ENCODE results near the gene FBXL15.

Gene FBXL15

DNA sequence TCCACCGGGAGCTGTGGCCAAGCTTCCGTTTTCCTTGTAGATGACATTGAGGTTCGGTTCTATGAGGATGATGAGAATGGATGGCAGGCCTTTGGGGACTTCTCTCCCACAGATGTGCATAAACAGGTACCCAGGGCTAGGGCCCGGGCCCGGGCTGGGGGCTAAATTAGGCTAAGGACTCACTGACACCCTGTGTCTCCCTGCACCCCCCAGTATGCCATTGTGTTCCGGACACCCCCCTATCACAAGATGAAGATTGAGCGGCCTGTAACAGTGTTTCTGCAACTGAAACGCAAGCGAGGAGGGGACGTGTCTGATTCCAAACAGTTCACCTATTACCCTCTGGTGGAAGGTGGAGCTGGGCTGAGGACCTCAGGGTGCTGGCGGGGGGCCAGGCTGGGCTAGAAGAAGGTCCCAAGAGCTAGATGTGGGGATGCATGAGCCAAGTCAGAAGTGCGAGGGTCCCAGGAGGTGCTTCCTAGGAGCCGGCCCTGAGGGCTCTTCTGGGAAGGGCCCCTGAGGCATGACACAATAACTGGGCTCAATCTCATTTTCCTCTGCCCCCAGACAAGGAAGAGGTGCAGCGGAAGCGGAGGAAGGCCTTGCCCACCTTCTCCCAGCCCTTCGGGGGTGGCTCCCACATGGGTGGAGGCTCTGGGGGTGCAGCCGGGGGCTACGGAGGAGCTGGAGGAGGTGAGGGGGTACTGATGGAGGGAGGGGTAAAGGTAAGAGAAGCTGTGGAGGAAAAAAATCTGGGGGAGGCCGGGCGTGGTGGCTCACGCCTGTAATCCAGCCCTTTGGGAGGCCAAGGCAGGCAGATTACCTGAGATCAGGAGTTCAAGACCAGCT is 22.2 kb upstream of the FBXL15 start:
- DNase-seq: no peak

GRCh38 chr10:102399217-102400021 is 21.2 kb upstream of the FBXL15 start:
- peak; percentile 55 for DNase-seq

- no peak for DNase-seq
Observed at GRCh38 chr10:102400076-102400475, 20.6 kb upstream of the FBXL15 start.

GRCh38 chr10:102400598-102401341 is 19.9 kb upstream of the FBXL15 start:
- no peak for DNase-seq

GRCh38 chr10:102401342-102401654 is 19.3 kb upstream of the FBXL15 start:
- no peak for DNase-seq

- no peak for DNase-seq
Observed at GRCh38 chr10:102401735-102402511, 18.7 kb upstream of the FBXL15 start.

- no peak for DNase-seq
Observed at GRCh38 chr10:102402512-102402896, 18.1 kb upstream of the FBXL15 start.

- no peak for DNase-seq
Observed at GRCh38 chr10:102403115-102403514, 17.5 kb upstream of the FBXL15 start.

DNA sequence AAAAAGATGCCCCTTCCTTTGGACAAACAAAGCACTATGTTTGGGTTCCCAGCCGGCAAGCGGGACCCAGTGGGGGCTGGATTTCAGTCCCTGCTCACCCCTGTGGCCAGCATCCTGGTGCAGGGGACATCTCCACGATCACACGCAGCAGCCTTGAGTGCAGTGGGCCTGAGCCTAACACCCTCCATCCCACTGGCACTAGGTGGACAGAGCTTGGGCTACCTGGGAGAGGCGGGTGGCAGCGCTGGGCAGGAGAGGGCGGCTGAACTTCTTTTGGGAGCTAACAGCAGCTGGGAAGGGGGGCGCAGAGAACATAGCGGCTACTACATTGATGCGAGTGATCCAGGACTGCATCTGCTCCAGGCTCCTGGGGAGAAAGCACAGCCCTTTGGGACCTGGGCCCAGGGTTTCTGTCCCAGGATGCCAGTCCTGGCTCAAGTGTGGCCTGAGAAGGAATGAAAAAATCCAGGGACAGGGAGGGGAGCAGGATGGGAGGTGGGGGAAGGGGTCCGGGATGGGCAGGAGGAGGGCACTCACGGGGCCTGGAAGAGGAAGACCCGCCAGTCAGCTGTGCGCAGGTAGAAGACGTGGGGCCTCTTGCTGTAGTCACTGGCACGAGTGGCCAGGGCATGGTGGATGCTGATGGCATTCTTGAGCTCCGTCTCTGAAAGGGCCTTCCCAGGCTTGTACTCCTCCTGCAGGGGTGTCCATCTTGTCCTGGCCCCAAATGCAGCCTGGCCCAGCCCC is 16.1 kb upstream of the FBXL15 start:
- DNase-seq: no peak

GRCh38 chr10:102405108-102405571 is 15.5 kb upstream of the FBXL15 start:
- no peak for DNase-seq

- DNase-seq: no peak
Observed at GRCh38 chr10:102405632-102406031, 15.0 kb upstream of the FBXL15 start.

GRCh38 chr10:102406815-102407214 is 13.8 kb upstream of the FBXL15 start:
- DNase-seq: no peak

DNA sequence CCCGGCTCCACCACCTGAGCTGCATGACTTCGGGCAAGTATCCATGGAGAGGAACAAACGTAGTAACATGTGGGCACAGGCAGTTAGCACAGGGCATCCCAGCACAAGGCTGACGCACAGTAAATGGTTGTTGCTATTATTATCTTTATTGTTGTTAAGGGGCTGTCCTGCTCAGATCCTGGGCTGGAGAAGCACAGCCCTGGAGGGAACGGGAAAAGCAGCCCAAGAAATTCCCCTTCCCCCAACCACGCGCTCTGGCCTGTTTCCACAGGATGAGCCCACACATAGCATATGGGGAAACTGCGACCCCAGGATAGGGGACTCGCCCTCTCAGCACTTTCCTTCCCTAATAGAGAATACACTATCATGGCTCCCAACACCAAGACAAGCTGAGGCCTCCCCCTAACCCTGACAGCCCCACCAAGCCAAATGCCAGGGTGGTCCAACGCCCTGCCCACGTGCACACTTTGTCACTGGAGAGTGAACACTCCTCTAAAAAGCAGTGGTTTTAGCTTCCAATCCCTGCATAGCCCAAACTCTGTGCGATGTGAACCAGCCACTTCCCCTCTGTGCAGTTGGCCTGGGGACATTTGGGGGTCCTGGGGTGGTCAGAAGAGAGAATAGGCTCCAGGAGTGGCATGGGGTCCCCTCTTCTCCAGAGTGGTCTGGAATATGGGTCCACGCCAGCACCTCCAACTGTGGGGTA is 13.1 kb upstream of the FBXL15 start:
- DNase-seq: no peak

- no peak for DNase-seq
Observed at GRCh38 chr10:102408131-102408727, 12.4 kb upstream of the FBXL15 start.

GRCh38 chr10:102408728-102409603 is 11.7 kb upstream of the FBXL15 start:
- DNase-seq: no peak

DNA sequence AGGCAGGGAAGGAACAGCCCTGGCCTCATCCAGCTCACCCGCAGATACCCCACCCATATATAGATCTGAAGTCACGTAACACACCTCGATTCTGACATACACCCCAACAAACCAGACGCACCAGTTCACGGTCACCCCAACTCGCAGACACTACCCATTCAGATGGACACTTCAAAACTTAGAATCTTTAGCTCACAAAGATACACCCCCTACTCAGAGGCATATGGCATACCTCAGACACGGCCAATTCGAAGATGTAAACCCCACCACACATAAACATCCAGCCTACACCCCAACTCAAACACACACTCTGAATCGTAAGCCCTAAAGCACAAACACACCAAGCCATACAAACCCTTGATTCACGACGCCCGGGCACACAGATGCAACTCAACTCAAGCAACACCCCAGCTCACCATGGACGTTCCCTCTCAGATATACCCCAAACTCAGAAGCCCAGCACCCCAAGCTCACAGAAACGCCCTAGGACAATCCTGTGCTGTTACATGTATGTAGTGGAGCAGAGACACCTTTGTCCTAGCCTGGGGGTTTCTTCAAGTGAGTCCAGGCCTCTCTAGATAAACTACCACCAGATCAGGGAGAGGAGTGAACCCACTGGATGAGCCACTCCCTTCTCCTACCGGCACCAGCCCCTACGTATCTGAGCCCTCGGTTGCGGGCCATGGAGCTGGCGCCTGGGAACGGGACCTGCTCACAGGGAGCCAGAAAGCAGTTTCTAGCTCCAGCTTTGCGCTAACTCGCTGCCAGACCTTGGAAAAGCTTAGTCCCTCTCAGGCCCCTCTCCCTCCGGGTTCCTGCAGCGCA is 10.8 kb upstream of the FBXL15 start:
- DNase-seq: no peak

- no peak for DNase-seq
Observed at GRCh38 chr10:102410429-102411073, 10.1 kb upstream of the FBXL15 start.
